Renal cortex interstitium (tissue), 15 donors: ENCODE data around the gene TCEAL5. TPM values are rescaled to one million over a fixed set of nuclear protein-coding genes. Genes with fewer than 3 reads are reported as not detected.
"Not testable (repeated sequence)": the region's sequence is repeated elsewhere in the genome, so short reads cannot be mapped to it uniquely, and the experiment has no call there.

Source experiments
- DNase-seq, 11 donors: peaks; one replicate each; pipeline ENCODE4 v3.0.0-alpha.2; 2013; ENCODE audit warnings: low read depth in 9 of 11, low spot score in 4 of 11; ENCODE audit errors: extremely low read depth in 1 of 11
- long read RNA-seq, 16 experiments: transcript quantifications; one replicate each; lab custom pipeline, GENCODE V29; 2026
- polyA plus RNA-seq, 3 donors: library from polyadenylated mRNA; unstranded; fragments of 120-200 nt; gene quantifications; one replicate each; pipeline ENCODE4 v1.2.1, GENCODE V29; 2013; ENCODE audit not compliant: insufficient read length in 3 of 3

The TCEAL5 gene, protein sequence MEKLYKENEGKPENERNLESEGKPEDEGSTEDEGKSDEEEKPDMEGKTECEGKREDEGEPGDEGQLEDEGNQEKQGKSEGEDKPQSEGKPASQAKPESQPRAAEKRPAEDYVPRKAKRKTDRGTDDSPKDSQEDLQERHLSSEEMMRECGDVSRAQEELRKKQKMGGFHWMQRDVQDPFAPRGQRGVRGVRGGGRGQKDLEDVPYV
- 10 to 100 TPM; 12.0 to 17.8 (median 14.5) TPM for polyA plus RNA-seq
- long read RNA-seq, donor 1, partial matches to known transcripts, result 550 of 563 reads
- long read RNA-seq, donor 1, other reads (novel, unspliced or antisense), result 13 of 563 reads
- long read RNA-seq, donor 2, transcript TCEAL5-201 (3 exons, 1,168 nt), result major isoform, 6 of 14 reads
- long read RNA-seq, donor 2, partial matches to known transcripts, result 8 of 14 reads
- long read RNA-seq, donor 2, other reads (novel, unspliced or antisense), result 0 of 14 reads
- long read RNA-seq, donor 3, transcript TCEAL5-201 (3 exons, 1,168 nt), result major isoform, 12 of 490 reads
- long read RNA-seq, donor 3, partial matches to known transcripts, result 382 of 490 reads
- long read RNA-seq, donor 3, other reads (novel, unspliced or antisense), result 96 of 490 reads
- long read RNA-seq, donor 4, partial matches to known transcripts, result 0 of 2 reads
- long read RNA-seq, donor 4, other reads (novel, unspliced or antisense), result 0 of 2 reads
- long read RNA-seq, donor 5, transcript TCEAL5-201 (3 exons, 1,168 nt), result major isoform, 9 of 515 reads
- long read RNA-seq, donor 5, partial matches to known transcripts, result 428 of 515 reads
- long read RNA-seq, donor 5, other reads (novel, unspliced or antisense), result 78 of 515 reads
- long read RNA-seq, donor 6, transcript TCEAL5-201 (3 exons, 1,168 nt), result major isoform, 5 of 5 reads
- long read RNA-seq, donor 6, partial matches to known transcripts, result 0 of 5 reads
- long read RNA-seq, donor 6, other reads (novel, unspliced or antisense), result 0 of 5 reads
- long read RNA-seq, donor 7, transcript TCEAL5-201 (3 exons, 1,168 nt), result major isoform, 7 of 601 reads
- long read RNA-seq, donor 7, partial matches to known transcripts, result 508 of 601 reads
- long read RNA-seq, donor 7, other reads (novel, unspliced or antisense), result 86 of 601 reads
- long read RNA-seq, donor 8, transcript TCEAL5-201 (3 exons, 1,168 nt), result major isoform, 10 of 2,720 reads
- long read RNA-seq, donor 8, partial matches to known transcripts, result 2,635 of 2,720 reads
- long read RNA-seq, donor 8, other reads (novel, unspliced or antisense), result 75 of 2,720 reads
- long read RNA-seq, donor 9, partial matches to known transcripts, result 0 of 4 reads
- long read RNA-seq, donor 9, other reads (novel, unspliced or antisense), result 0 of 4 reads
- long read RNA-seq, donor 10, transcript TCEAL5-201 (3 exons, 1,168 nt), result major isoform, 7 of 7 reads
- long read RNA-seq, donor 10, partial matches to known transcripts, result 0 of 7 reads
- long read RNA-seq, donor 10, other reads (novel, unspliced or antisense), result 0 of 7 reads
- long read RNA-seq, donor 11, transcript TCEAL5-201 (3 exons, 1,168 nt), result major isoform, 5 of 278 reads
- long read RNA-seq, donor 11, partial matches to known transcripts, result 241 of 278 reads
- long read RNA-seq, donor 11, other reads (novel, unspliced or antisense), result 32 of 278 reads
- long read RNA-seq, donor 12, partial matches to known transcripts, result 639 of 652 reads
- long read RNA-seq, donor 12, other reads (novel, unspliced or antisense), result 10 of 652 reads
- long read RNA-seq, donor 13, transcript TCEAL5-201 (3 exons, 1,168 nt), result major isoform, 9 of 1,515 reads
- long read RNA-seq, donor 13, partial matches to known transcripts, result 1,423 of 1,515 reads
- long read RNA-seq, donor 13, other reads (novel, unspliced or antisense), result 83 of 1,515 reads
- long read RNA-seq, donor 14, transcript TCEAL5-201 (3 exons, 1,168 nt), result major isoform, 5 of 5 reads
- long read RNA-seq, donor 14, partial matches to known transcripts, result 0 of 5 reads
- long read RNA-seq, donor 14, other reads (novel, unspliced or antisense), result 0 of 5 reads
- long read RNA-seq, donor 15, partial matches to known transcripts, result 0 of 2 reads
- long read RNA-seq, donor 15, other reads (novel, unspliced or antisense), result 0 of 2 reads
- long read RNA-seq, donor 16, transcript TCEAL5-201 (3 exons, 1,168 nt), result major isoform, 11 of 2,433 reads
- long read RNA-seq, donor 16, partial matches to known transcripts, result 2,289 of 2,433 reads
- long read RNA-seq, donor 16, other reads (novel, unspliced or antisense), result 133 of 2,433 reads

DNA sequence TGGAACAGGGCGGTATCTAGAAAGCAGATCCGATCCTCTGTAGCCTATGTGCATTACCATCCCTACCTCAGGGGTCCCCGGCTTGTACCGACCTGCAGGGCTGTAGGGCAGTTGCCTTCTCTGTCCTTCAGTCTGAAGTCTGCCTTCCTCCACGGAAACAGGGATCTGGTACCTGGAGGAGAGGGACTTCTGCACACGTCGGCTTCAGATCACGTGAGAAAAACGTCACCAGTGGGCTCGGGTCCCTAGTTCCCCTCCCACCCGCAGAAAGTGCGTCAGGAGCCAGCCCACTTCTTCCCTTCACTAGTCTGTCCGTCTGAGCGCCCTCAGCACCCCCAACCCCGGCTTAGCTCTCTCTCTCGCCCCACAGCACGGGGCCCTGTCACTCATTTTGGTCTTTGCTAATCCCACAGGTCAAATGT is at the start of gene TCEAL5:
Gene TCEAL5, minus strand, starts transcription at position 170 of the 422 bp plus-strand sequence. CDS start 2,187 bp downstream, outside the sequence.
- DNase-seq, result peak in 5 of 11 donors; percentile 13 to 52 (median 39)

DNA sequence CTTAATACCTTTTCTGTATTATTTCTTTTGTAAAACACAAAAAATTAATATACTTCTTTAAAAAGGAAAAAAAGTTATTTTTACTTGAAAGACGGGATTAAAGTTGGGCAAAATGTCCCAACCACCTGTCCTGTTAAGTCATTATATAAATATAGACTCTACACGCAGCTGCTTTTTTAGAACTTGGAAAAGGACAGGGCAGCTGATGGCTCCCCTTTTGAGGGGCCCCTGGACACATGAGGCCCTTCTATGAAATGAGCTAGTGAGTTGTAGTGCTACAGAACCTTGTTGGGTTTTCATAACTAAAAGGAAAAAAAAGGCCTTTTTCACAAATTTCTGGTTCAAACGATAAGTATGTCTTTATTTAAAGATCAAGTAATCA is 34.8 kb upstream of the TCEAL5 start:
- no peak for DNase-seq

DNA sequence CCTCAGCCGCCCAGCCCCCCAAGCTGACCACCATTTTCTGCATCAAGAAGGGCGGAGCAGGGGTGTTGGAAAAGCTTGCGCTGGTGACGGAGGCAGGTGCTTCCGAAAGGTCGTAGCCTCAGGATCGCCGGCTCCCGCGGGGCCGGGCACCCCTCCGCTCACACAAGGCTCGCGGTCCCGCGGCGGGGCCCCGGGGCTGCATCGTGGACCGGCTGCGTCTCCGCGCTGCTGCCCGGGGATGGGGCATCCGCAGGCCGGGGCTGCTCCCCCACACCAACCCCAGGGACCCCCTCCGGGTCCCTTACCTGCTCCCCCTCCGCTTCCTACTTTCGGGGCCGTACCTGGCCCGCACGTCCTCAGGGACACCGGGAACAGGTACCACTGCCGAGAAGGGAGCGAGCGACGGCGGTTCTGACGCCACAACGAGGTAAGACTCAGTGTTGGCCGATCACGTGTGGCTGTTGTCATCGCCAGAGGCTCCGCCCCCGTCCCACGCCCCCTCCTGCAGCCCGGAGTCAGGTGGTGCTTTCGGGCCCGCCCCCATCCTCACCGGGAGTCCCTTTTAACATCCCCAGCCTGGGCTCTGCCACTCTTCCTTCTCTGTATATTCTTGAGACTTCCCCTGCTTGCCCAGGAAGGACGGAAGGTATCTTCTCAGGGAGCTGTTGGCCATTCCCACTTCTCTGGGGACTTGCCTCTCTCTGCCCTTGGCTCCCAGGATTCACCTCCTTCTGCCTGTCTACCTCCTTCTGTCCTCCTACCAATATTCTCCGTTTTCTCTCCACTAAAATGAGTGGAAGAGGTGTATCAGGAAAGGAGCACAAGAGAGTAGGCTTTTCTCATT is 34.2 kb upstream of the TCEAL5 start, which contains the start of gene BEX2:
Gene BEX2, minus strand, starts transcription at position 436 of the 844 bp plus-strand sequence. CDS start 1,014 bp downstream, outside the sequence.
- peak in 9 of 11 donors; percentile 35 to 68 (median 61) for DNase-seq

DNA sequence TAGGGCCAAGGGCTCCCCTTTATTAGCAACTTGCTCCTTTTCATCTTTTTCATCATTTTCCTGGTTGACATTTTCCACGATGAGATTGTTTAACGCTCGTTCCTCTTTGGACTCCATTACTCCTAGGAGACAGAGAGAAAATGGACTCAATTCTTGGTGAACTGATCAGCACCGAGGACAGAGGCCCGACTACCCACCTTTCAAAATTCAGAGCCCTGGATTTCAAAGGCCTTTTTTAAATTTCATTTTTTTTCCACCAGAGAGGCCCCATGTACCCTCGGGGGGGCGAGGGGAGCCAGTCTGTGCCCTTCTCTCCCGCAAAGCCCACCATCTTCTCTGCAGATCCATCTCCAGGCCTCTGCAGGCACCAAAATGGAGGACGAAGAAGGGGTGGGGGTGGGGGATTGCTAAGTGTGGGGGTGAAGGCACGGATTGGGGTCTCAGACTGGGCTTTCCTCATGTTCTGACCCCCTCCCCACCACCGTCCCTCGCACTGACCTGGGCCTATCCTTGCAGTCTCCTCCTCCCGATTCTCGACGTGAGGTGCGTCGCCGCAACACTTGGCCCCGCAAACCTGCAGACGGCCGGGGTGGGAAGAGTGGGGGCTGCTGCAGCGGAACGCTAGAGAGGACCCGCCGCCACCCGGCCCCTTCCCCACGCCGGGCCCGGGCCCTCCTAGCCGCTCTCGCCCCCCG is 33.5 kb upstream of the TCEAL5 start:
- peak in 1 of 11 donors; percentile 1 for DNase-seq

DNA sequence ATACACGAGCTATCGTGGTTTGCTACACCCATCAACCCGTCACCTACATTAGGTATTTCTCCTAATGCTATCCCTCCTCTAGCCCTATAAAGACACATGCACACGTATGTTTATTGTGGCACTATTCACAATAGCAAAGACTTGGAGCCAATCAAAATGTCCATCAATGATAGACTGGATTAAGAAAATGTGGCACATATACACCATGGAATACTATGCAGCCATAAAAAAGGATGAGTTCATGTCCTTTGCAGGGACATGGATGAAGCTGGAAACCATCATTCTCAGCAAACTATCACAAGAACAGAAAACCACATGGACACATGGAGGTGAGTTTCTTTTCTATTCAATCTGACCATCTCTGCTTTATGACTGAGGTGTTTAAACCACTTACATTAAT is 29.1 kb upstream of the TCEAL5 start:
- not testable (repeated sequence) for DNase-seq

DNA sequence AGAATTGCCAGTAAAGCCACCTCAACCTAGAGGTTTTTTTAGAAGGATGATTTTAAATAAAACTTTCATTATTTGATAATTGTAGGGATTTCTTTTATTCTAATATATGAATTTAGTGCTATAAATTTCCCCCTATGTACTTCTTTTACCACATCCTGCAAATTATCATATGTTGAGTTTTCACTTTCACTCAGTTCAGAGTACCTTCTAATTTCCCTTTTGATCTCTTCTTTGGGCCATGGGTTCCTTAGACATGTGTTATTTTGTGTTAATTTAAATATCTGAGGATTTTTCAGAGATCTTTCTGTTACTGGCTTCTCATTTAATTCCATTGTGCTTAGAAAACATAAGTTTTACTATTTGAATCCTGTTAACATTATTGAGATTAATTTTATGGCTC is 28.2 kb upstream of the TCEAL5 start:
- DNase-seq, result no peak

DNA sequence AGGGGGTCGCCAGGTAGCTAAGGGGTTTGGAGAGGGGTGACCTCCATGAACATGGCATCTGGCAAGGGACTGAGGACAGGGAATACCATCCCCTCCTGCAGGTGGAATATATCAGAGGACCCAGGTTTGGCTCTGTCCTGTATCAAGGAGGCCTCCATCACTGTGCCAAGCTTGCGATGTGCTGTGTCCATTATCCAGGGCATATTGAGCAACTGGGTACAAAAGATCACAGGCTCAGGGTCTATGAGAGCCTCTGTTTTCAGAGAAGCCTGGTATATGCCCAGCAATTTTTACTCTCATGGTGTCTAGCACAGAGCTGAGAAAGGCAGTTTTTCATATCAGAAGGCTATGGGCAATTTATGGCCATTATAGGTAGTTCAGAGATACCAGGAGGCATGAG is 16.6 kb upstream of the TCEAL5 start:
- DNase-seq, result no peak

DNA sequence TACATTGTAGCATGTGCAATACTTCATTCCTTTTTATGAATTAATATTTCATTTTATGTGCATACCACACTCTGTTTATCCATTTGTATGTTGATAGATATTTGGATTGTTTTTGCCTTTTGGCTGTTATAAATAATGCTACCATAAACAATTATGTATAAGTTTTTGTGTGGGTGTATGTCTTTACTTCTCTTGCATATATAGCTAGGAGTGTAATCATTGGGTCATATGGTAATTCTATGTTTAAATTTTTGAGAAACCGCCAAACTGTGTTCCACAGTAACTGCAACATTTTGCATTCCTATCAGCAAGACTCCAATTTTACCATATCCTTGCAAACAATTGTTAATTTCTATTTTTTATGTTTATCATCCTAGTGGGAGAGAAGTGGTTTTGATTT is 3.1 kb upstream of the TCEAL5 start:
- DNase-seq, result no peak

DNA sequence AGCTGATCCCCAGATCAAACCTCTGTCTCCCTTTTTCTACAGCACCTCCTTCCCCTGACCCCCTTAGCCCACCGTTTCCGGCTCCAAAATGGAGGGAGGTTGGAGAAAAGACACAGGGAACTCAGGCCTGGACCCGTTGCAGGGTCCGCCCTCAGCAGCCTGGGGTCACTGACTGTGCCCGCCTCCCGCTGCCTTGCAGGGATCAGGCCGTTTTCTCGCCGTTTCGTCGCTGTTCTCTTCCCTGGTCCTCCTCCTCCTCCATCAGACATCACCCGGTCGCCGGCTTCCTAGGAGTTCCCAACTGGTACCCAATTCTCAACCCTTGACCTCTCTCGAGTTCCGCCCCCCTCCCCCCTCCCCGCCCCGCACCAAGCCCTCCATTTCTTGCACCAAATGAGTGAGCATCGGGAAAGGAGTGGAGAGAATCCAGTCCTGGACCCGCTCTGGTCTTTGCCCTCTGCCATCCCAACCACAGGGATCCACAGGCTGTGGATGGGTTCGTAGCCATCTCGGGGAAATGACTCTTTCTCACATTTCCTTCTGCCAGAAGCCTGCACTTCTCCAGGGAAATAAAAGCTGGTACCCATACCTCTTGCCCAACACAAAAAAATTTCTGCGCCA is 493 bp downstream of the TCEAL5 start:
- peak in 1 of 11 donors; percentile 4 for DNase-seq

DNA sequence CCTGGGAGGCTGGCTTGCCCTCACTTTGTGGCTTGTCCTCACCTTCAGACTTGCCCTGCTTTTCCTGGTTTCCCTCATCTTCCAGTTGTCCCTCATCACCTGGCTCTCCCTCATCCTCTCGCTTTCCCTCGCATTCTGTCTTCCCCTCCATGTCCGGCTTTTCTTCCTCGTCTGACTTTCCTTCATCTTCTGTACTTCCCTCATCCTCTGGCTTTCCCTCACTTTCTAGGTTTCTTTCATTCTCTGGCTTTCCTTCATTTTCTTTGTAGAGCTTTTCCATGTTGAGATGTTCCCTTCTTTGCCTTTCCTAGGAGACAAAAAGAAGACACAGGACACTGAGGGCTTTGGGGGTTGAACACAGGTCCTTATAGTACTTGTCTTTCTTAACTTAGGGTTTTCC is 2.3 kb downstream of the TCEAL5 start:
- DNase-seq, result no peak

DNA sequence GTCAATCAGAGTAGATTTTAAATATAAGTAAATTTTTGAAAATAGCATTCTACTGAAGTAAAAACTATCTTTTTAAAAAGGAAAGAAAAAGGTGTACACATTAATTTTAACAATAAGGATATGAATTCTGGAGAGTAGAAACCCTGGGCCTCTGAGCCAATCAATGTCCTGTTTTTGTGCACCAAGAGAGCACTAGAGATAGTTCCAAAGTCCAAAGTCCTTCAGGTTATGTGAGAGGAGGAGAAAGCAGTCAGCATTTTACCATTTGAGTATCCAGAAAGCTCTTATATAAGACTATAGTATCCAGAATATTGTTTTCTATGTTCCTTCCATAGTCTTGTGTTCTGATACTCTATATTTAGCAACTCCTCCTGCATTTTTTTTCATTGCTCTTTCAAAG is 18.3 kb downstream of the TCEAL5 start:
- no peak for DNase-seq

DNA sequence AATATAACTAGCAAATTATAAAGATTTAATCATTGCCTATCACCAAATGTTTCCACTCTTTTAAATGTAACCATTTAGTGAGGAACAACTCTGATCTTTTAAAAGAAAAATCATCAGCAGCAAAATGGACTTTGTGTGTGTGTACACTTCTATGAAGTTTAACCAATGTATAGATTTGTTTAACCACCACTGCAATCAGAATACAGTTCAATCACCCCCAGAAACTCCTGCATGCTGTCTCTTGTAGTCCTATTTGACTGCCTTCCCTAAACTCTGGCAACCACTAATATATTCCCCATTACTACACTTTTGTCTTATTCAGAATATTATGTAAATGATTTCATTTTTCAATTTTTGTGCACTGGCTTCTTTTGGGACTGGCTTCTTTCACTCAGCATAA is 19.9 kb downstream of the TCEAL5 start:
- no peak for DNase-seq

DNA sequence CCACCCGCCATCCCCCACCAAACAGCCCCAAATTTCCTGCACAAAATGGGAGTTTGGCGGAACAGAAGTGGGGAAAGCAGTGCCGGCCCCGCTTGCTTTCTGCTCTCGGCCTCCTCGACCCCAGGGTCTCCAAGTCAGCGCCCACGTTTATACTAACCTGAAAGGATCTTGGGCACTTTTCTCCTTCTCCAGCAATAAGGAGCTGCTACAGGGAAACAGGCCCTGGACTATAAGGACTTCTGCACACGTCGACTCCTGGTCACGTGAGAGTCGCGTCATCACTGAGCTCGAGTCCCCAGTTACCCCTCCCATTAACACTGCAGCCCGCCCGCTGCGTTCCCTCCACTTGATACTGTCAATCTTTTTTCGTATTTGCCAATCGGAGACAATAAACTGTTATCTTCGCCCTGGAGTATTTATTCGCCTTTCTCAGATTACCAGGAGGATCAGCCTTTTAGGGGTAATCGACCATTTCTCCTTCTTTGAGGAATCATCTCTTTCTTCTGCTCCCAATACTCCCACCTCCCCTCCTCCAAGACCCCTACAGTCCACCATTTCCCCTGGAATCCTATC is 21.5 kb downstream of the TCEAL5 start, which contains the start of gene TCEAL8:
Gene TCEAL8, minus strand, starts transcription at position 235 of the 573 bp plus-strand sequence. CDS start 1,176 bp downstream, outside the sequence.
- DNase-seq, result peak in 9 of 11 donors; percentile 59 to 88 (median 79)

DNA sequence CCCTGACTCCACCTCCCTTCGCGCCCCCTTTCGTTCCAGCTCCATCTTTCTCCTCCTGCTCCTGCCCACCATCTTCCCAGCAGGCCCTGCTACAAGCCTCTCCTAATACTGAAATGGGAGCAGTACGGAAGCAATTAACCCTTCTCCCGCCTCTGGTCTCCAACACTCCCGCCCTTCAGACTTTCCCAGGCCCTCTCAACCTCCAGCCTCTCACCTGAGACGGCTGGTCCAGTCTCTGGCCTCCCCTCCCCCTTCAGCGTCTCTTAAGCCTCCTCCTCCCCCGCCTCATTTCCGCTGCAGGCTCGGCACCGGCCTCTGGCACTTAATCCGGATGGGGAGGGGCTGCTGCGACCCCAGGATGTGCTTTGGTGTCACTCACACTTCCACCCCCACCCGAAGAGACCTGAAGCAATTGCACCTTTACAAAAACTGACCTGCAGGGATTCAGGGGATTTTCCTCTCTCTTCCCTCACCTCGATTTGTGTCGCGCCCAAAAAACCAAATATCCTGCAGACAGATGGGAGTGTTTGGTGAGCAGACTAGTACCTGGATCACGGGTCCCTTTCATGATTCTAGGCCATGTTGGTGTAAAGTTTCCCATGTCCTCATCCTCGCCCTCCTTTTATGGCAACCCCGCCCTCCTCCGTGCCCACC is 22.3 kb downstream of the TCEAL5 start:
- DNase-seq, result peak in 10 of 11 donors; percentile 59 to 85 (median 75)
